Measurements from ENCODE around the gene C2orf76.
"Not testable (repeated sequence)": the region's sequence is repeated elsewhere in the genome, so short reads cannot be mapped to it uniquely, and the experiment has no call there.

- TF ChIP-seq EZH2phosphoT487 (IDR thresholded peaks at IDR 0.05; ENCODE audit: insufficient read depth, low read depth); EZH2 (IDR thresholded peaks at IDR 0.05; ENCODE audit: insufficient read depth, poor library complexity, severe bottlenecking): not testable (repeated sequence)
Measured at GRCh38 chr2:119373907-119374745, 7.5 kb upstream of the C2orf76 start.
